Common myeloid progenitor, CD34-positive (primary cell): Measurements from ENCODE around the gene MAPKBP1.
A peak's percentile ranks its signal among the peaks of the same experiment; 100 is the strongest.
"Not testable (repeated sequence)": the region's sequence is repeated elsewhere in the genome, so short reads cannot be mapped to it uniquely, and the experiment has no call there.

Experiments used
- CTCF ChIA-PET: fragments of 350-600 bp; sonication (Branson Sonifier 250); formaldehyde crosslinking; loops from one replicate; lab custom pipeline; 2021; ENCODE audit warnings: antibody characterized with exemption; lab: Charles Lee
- POLR2A ChIA-PET: fragments of 350-600 bp; sonication (Branson Sonifier 250); formaldehyde crosslinking; loops from one replicate; lab custom pipeline; 2021; ENCODE audit warnings: antibody characterized with exemption; lab: Charles Lee
- DNase-seq, 3 donors: peaks; one replicate each; pipeline versions ENCODE4 v3.0.0 to v3.0.0-alpha.2; 2013
- H3K27ac ChIP-seq, 2 experiments: 1 replicate in 1 of 2; 2 replicates in 1 of 2; pipeline ENCODE4 v1.7.0; 2013; ENCODE audit warnings: inconsistent platforms in 2 of 2, low read length in 2 of 2, mild to moderate bottlenecking in 2 of 2, low read depth in 1 of 2, moderate library complexity in 1 of 2; ENCODE audit not compliant: severe bottlenecking in 2 of 2, insufficient read depth in 1 of 2, poor library complexity in 1 of 2
- H3K27me3 ChIP-seq, 5 experiments: replicated peaks in 2 of 5; 1 replicate in 3 of 5; 2 replicates in 2 of 5; pipeline versions ENCODE4 v1.6.1 to v1.7.0; 2013; ENCODE audit warnings: low read length in 4 of 5, mild to moderate bottlenecking in 2 of 5, moderate library complexity in 2 of 5, inconsistent platforms in 1 of 5; ENCODE audit not compliant: insufficient read depth in 5 of 5, control insufficient read depth in 4 of 5
- H3K36me3 ChIP-seq, 4 experiments: 1 replicate in 2 of 4; 2 replicates in 2 of 4; pipeline versions ENCODE4 v1.6.1 to v1.7.0; 2013; ENCODE audit warnings: low read length in 3 of 4, control low read depth in 1 of 4, mild to moderate bottlenecking in 1 of 4; ENCODE audit not compliant: control insufficient read depth in 4 of 4, insufficient read depth in 4 of 4
- H3K4me1 ChIP-seq, 4 experiments: 1 replicate in 3 of 4; 2 replicates in 1 of 4; pipeline versions ENCODE4 v1.6.1 to v1.7.1; 2013; ENCODE audit warnings: low read length in 3 of 4, mild to moderate bottlenecking in 3 of 4, control low read depth in 1 of 4, inconsistent platforms in 1 of 4, moderate library complexity in 1 of 4; ENCODE audit not compliant: control insufficient read depth in 4 of 4, insufficient read depth in 4 of 4; ENCODE audit errors: control extremely low read depth in 1 of 4
- H3K4me3 ChIP-seq, 7 experiments: 1 replicate in 4 of 7; 2 replicates in 3 of 7; pipeline versions ENCODE4 v1.5.1 to v1.7.0; 2013; ENCODE audit warnings: mild to moderate bottlenecking in 7 of 7, low read length in 6 of 7, moderate library complexity in 6 of 7, inconsistent platforms in 2 of 7, low read depth in 2 of 7, control low read depth in 1 of 7; ENCODE audit not compliant: insufficient read depth in 4 of 7, control insufficient read depth in 1 of 7; ENCODE audit errors: extremely low read depth in 1 of 7
- H3K9me3 ChIP-seq, 5 experiments: 1 replicate in 4 of 5; 2 replicates in 1 of 5; pipeline versions ENCODE4 v1.6.1 to v1.7.1; 2013; ENCODE audit warnings: low read length in 4 of 5, mild to moderate bottlenecking in 2 of 5, inconsistent platforms in 1 of 5, low read depth in 1 of 5, moderate library complexity in 1 of 5; ENCODE audit not compliant: control insufficient read depth in 4 of 5, insufficient read depth in 2 of 5; ENCODE audit errors: control extremely low read depth in 1 of 5
- WGBS: methylation state at CpG from one replicate; pipeline ENCODE4 v1.1.5; 2013; ENCODE audit not compliant: insufficient coverage; 5-methylcytosine and 5-hydroxymethylcytosine counted together

The MAPKBP1 gene

DNA sequence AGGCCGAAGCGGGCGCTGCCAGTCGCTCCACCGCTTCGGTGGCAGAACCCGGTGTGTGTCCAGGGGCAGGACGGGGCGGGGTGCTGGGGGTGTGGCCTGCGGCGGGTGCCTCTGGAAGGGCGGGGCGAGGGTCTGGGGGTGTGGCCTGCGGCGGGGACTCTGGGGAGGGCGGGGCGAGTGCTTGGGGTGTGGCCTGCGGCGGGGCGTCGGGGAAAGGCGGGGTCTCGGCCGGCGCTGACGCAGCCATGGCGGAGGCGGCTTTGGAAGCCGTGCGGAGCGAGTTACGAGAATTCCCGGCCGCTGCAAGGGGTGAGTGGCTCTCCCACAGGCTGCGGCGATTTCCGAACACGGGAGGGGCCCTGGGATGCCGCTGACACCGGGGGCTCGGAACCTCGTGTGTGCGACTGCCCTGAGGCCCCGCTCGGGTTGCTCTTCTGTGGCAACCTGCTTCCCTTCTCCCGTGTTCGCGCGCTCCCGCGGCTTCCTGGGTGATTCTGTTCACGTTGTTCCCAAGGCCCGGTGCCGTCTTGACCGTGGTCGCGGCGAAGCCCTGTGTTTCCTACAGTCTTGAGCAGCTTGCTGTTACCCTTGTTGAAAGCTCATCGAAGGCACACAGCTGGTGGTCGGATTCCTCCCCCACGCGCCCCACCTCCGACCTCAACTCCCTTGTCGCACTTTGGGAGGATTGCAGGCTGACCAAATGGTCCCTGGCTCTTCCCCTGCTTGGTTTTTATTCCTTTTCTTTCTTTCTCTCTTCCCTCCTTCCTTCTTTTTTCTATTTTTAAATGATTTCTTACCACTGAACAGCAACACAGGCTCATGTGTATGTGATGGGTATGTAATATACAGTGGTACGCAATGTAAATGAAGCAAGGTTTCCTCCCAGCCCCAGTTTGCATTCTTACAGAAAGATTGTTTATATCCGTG is 53.9 kb downstream of the MAPKBP1 start, which contains the start of gene JMJD7:
Gene JMJD7 (plus strand): TSS at position 213 of the 927 bp plus-strand sequence. CDS start 33 bp downstream, at position 246.
- peak; percentile 79 to 88 (median 88) for DNase-seq
- POLR2A ChIA-PET, result no interaction called here
- CTCF ChIA-PET, result interaction anchor here (1.0 to 1.4 kb wide), 2 partner anchors 10 to 73 kb away, joined by 5 to 7 read pairs; no protein-coding TSS in a partner anchor
- Histone ChIP-seq H3K4me1 (peaks cover 0 to 27% (median 26%) of the 10 kb centered on the region in 4 experiments), H3K4me3 (peak within 1 kb of the TSS; percentile 71 to 96 (median 88)), H3K36me3 (peaks cover 0 to 34% (median 18%) of the 10 kb centered on the region in 4 experiments), H3K9me3 (no peaks in the 10 kb centered on the region), H3K27ac (no peak within 1 kb of the TSS), H3K27me3 (no peaks in the 10 kb centered on the region)
- WGBS, result 0% methylated on average over 54 of the region's 66 CpGs

DNA sequence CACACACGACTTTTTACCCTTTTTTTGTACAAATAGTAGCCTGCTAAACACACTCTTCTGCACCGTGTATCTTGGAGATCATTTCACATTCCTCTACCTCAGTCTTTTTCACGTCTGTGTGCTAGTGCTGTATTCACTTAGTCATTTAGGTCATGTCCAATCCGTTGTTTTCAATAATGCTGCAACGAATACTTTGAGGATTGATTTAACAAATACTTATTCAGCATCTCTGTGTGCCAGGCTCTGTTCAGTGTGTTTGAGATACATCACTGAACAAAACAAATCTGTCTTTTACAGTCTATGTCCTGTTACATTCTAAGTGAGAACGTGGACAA is 54.5 kb downstream of the MAPKBP1 start:
- POLR2A ChIA-PET, result no interaction called here
- CTCF ChIA-PET, result interaction anchor here (1.0 kb wide), 1 partner anchor 72 kb away, joined by 5 read pairs; no protein-coding TSS in a partner anchor
- H3K4me1 ChIP-seq, result peaks cover 0 to 27% (median 26%) of the 10 kb centered on the region in 4 experiments
- no peak overlapping the region for H3K27ac ChIP-seq
- no peak for DNase-seq
- peaks cover 0 to 28% (median 14%) of the 10 kb centered on the region in 4 experiments for H3K36me3 ChIP-seq
- no peaks in the 10 kb centered on the region for H3K27me3 ChIP-seq
- H3K9me3 ChIP-seq, result no peaks in the 10 kb centered on the region
- peak overlapping the region in 6 of 7 experiments; percentile 83 to 96 (median 88) for H3K4me3 ChIP-seq
- 34% methylated on average over 5 of the region's 6 CpGs for WGBS

- ChIA-PET CTCF (interaction anchor here (1.0 to 2.2 kb wide), 4 partner anchors 8 to 73 kb away, joined by 3 to 10 read pairs (median 5); partner anchors contain the start of genes MAPKBP1 and PLA2G4B), POLR2A (interaction anchor here (0.6 kb wide), 1 partner anchor 44 kb away, joined by 3 read pairs; no protein-coding TSS in a partner anchor)
- Histone ChIP-seq H3K27ac (no peak overlapping the region), H3K27me3 (no peaks in the 10 kb centered on the region), H3K9me3 (no peaks in the 10 kb centered on the region), H3K4me1 (peaks cover 0 to 27% (median 26%) of the 10 kb centered on the region in 4 experiments), H3K36me3 (peaks cover 0 to 15% (median 2%) of the 10 kb centered on the region in 4 experiments), H3K4me3 (no peak overlapping the region)
- no peak for DNase-seq
- WGBS, result 99% methylated on average over 13 of the region's 13 CpGs
These were observed 55.8 kb downstream of the MAPKBP1 start for GRCh38 chr15:41829959-41830646.

- H3K36me3 ChIP-seq, H3K4me3 ChIP-seq, H3K27ac ChIP-seq, H3K9me3 ChIP-seq, H3K27me3 ChIP-seq, POLR2A ChIA-PET: not testable (repeated sequence)
- DNase-seq, result peak in 2 of 3 donors; percentile 69 to 73
- peaks cover 0 to 27% (median 27%) of the 10 kb centered on the region in 4 experiments for H3K4me1 ChIP-seq
- CTCF ChIA-PET, result interaction anchor here (1.1 to 2.2 kb wide), 6 partner anchors 11 to 72 kb away, joined by 3 to 10 read pairs (median 4); partner anchors contain the start of gene MAPKBP1
- WGBS, result 0% methylated on average over 3 of the region's 4 CpGs
These were observed 57.0 kb downstream of the MAPKBP1 start for GRCh38 chr15:41831291-41831690.

DNA sequence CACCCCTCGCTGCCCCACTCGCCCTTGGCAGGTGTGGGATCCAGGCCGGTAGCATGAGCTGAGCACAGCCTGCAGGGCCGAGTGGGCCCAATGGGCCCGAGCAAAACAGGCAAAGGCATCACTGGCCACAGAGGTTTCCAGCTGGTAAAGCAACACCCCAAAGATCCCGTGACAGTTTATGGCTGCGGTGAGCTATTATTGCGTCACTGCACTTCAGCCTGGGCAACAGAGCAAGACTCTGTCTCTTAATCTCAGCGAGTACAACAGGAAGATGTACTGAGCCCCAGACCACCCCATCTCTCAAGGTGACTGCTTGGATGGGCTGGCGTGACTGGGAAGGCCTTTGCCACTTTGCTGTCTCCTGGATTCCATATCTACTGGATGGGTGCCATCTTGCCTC is 57.9 kb downstream of the MAPKBP1 start:
- ChIA-PET CTCF (interaction anchor here (1.1 to 2.2 kb wide), 6 partner anchors 8 to 71 kb away, joined by 3 to 10 read pairs (median 4); partner anchors contain the start of gene MAPKBP1), POLR2A (no interaction called here)
- H3K36me3 ChIP-seq, result peaks cover 0 to 4% (median 2%) of the 10 kb centered on the region in 4 experiments
- DNase-seq, result no peak
- H3K9me3 ChIP-seq, result no peaks in the 10 kb centered on the region
- 92% methylated on average over 10 of the region's 10 CpGs for WGBS
- peaks cover 0 to 25% (median 24%) of the 10 kb centered on the region in 4 experiments for H3K4me1 ChIP-seq
- H3K27ac ChIP-seq, result no peak overlapping the region
- no peaks in the 10 kb centered on the region for H3K27me3 ChIP-seq
- H3K4me3 ChIP-seq, result no peak overlapping the region

- peaks cover 0 to 20% (median 19%) of the 10 kb centered on the region in 4 experiments for H3K4me1 ChIP-seq
- DNase-seq, result no peak
- no peaks in the 10 kb centered on the region for H3K27me3 ChIP-seq
- no peak overlapping the region for H3K4me3 ChIP-seq
- POLR2A ChIA-PET, result no interaction called here
- 70% methylated on average over 2 of the region's 3 CpGs for WGBS
- no peaks in the 10 kb centered on the region for H3K9me3 ChIP-seq
- CTCF ChIA-PET, result interaction anchor here (1.1 kb wide), 1 partner anchor 8 kb away, joined by 3 read pairs; no protein-coding TSS in a partner anchor
- H3K36me3 ChIP-seq, result peaks cover 0 to 4% (median 2%) of the 10 kb centered on the region in 4 experiments
- no peak overlapping the region for H3K27ac ChIP-seq
These were observed 58.6 kb downstream of the MAPKBP1 start for GRCh38 chr15:41832875-41833274.
